Measurements from ENCODE around the gene LILRB2. TPM values are rescaled to one million over a fixed set of nuclear protein-coding genes. Genes with fewer than 3 reads are reported as not detected.

LILRB2 gene
- total and polyA plus RNA-seq, 2 donors (not counting 3 experiments of a cell fraction or from before 2014, with no cell fraction given) = not detected

GRCh38 chr19:54298357-54299125 lies 17.6 kb upstream of the LILRB2 start:
- Histone ChIP-seq H3K4me2 (ENCODE audit: insufficient read depth, low read length) (no peak overlapping the region), H3K27me3 (ENCODE audit: control insufficient read depth in 2 of 2, insufficient read depth in 2 of 2, low read length in 2 of 2) (no peaks in the 10 kb centered on the region), H4K20me1 (replicated peaks; ENCODE audit: control insufficient read depth, extremely low read depth, insufficient read depth, low read length) (no peaks in the 10 kb centered on the region), H3K79me2 (ENCODE audit: control insufficient read depth, insufficient read depth, low read length) (no peaks in the 10 kb centered on the region), H3K9me3 (replicated peaks; ENCODE audit: control insufficient read depth, insufficient read depth, low read length) (no peaks in the 10 kb centered on the region), H3K4me1 (ENCODE audit: control insufficient read depth, extremely low read depth, insufficient read depth, low read length) (no peaks in the 10 kb centered on the region), H3K27ac (ENCODE audit: insufficient read depth, low read depth, low read length) (no peak overlapping the region), H3K4me3 (replicated peaks in 1 of 3; ENCODE audit: insufficient read depth in 1 of 3, low read depth in 1 of 3, low read length in 3 of 3) (no peak overlapping the region), H3K36me3 (ENCODE audit: control insufficient read depth in 2 of 2, extremely low read depth in 1 of 2, insufficient read depth in 2 of 2, low read length in 2 of 2) (no peaks in the 10 kb centered on the region), H3K9me1 (replicated peaks; ENCODE audit: control insufficient read depth, extremely low read depth, insufficient read depth, low read length) (no peaks in the 10 kb centered on the region), H3K9ac (replicated peaks; ENCODE audit: extremely low read depth, insufficient read depth, low read length) (no peak overlapping the region), H2AFZ (ENCODE audit: low read depth, low read length) (no peak overlapping the region)
- DNase-seq (ENCODE audit: low read depth, low spot score) (no peak), FAIRE-seq (no peak)
- dilution Hi-C loops (cut with MboI; ENCODE audit: extremely low pct_ligation_motif_present, low sequenced_read_pairs) (no loop called here), intact Hi-C loops (cut with micrococcal nuclease) (loop anchor here (5.0 kb wide), 1 partner anchor 334 kb away; the partner anchor contains the start of gene LILRB1)
- BruUV-seq (replicated peaks) = no TSS peak
- TF ChIP-seq FOS (IDR thresholded peaks at IDR 0.05; ENCODE audit: borderline replicate concordance, insufficient read depth, low read length) = no peak
- TF ChIP-seq POLR2A (IDR thresholded peaks at IDR 0.05; ENCODE audit: low read depth, low read length) = no peak
- TF ChIP-seq CTCF (IDR thresholded peaks at IDR 0.05; ENCODE audit: extremely low read depth in 1 of 2, insufficient read depth in 1 of 2, low read depth in 1 of 2, low read length in 2 of 2) = no peak
- TF ChIP-seq EZH2 (IDR thresholded peaks at IDR 0.05; ENCODE audit: borderline replicate concordance, low read depth, low read length, severe bottlenecking) = no peak
- TF ChIP-seq MYC (IDR thresholded peaks at IDR 0.05; ENCODE audit: low read depth, low read length) = no peak
- TF ChIP-seq MAX (IDR thresholded peaks at IDR 0.05; ENCODE audit: insufficient read depth, insufficient read length) = no peak
- no peak for TF ChIP-seq POLR2AphosphoS5 (IDR thresholded peaks at IDR 0.05; ENCODE audit: insufficient read depth, low read depth, low read length)
- no peak for TF ChIP-seq GATA2 (IDR thresholded peaks at IDR 0.05; ENCODE audit: insufficient read depth, insufficient read length, low read depth, low read length)
- no peak for TF ChIP-seq JUN (IDR thresholded peaks at IDR 0.05; ENCODE audit: borderline replicate concordance, insufficient read depth, insufficient read length, low read depth)
- ChIA-PET CTCF (interaction anchor here (1.3 to 1.8 kb wide), 2 partner anchors 9 to 33 kb away, joined by 4 to 5 read pairs; no protein-coding TSS in a partner anchor), POLR2A (no interaction called here)

Measured in endothelial cell of umbilical vein (primary cell).